OCI-M1 (cell line): Measurements from ENCODE around the gene PLD6.
"Not testable (repeated sequence)": the region's sequence is repeated elsewhere in the genome, so short reads cannot be mapped to it uniquely, and the experiment has no call there.

Experiments used
- DNase-seq: peaks from one replicate; lab custom pipeline; 2025; lab: John Stamatoyannopoulos, UW

PLD6 gene

GRCh38 chr17:17200831-17201230, 5.3 kb downstream of the PLD6 start:
- DNase-seq = no peak

GRCh38 chr17:17200311-17200710, 5.8 kb downstream of the PLD6 start:
- no peak for DNase-seq

- no peak for DNase-seq
Measured at GRCh38 chr17:17198281-17198680, 7.9 kb downstream of the PLD6 start.

- DNase-seq = no peak
Measured at GRCh38 chr17:17196776-17197175, 9.4 kb downstream of the PLD6 start.

GRCh38 chr17:17195466-17195865, 10.7 kb downstream of the PLD6 start:
- not testable (repeated sequence) for DNase-seq

GRCh38 chr17:17191961-17192381, 14.2 kb downstream of the PLD6 start:
- no peak for DNase-seq

GRCh38 chr17:17191346-17191792, 14.8 kb downstream of the PLD6 start:
- no peak for DNase-seq

GRCh38 chr17:17190188-17190587, 15.9 kb downstream of the PLD6 start:
- no peak for DNase-seq

GRCh38 chr17:17189559-17189958, 16.6 kb downstream of the PLD6 start:
- no peak for DNase-seq

- DNase-seq = no peak
Measured at GRCh38 chr17:17188586-17188985, 17.5 kb downstream of the PLD6 start.

- DNase-seq = no peak
Measured at GRCh38 chr17:17186551-17187505, 19.3 kb downstream of the PLD6 start.

- DNase-seq = no peak
Measured at GRCh38 chr17:17186051-17186450, 20.1 kb downstream of the PLD6 start.

GRCh38 chr17:17184985-17185757, 21.0 kb downstream of the PLD6 start:
- DNase-seq = not testable (repeated sequence)

- no peak for DNase-seq
Measured at GRCh38 chr17:17183744-17184143, 22.4 kb downstream of the PLD6 start.

- no peak for DNase-seq
Measured at GRCh38 chr17:17182598-17183136, 23.5 kb downstream of the PLD6 start.

- no peak for DNase-seq
Measured at GRCh38 chr17:17181666-17182597, 24.2 kb downstream of the PLD6 start.

- DNase-seq = no peak
Measured at GRCh38 chr17:17180741-17181525, 25.2 kb downstream of the PLD6 start.

- no peak for DNase-seq
Measured at GRCh38 chr17:17180141-17180603, 26.0 kb downstream of the PLD6 start.

- no peak for DNase-seq
Measured at GRCh38 chr17:17179371-17179827, 26.7 kb downstream of the PLD6 start.

- no peak for DNase-seq
Measured at GRCh38 chr17:17177176-17177575, 29.0 kb downstream of the PLD6 start.
